Daoy (cell line): ENCODE measurements around the gene GRK6. TPM values are rescaled to one million over a fixed set of nuclear protein-coding genes. Genes with fewer than 3 reads are reported as not detected.
"Not testable (repeated sequence)": the region's sequence is repeated elsewhere in the genome, so short reads cannot be mapped to it uniquely, and the experiment has no call there.

ENCODE experiments used
- DNase-seq: peaks from one replicate; pipeline ENCODE4 v3.0.0-alpha.2; 2015; ENCODE audit warnings: low read depth
- total RNA-seq: library from RNA; depleted of rRNA; stranded (reverse); fragments of >200 nt; shearing (Covaris generic); gene quantifications from 2 replicates; pipeline ENCODE4 v1.2.3, GENCODE V29; 2014; rRNA removed

Gene GRK6
- total RNA-seq, 1 experiment from 2014 or later, result 67.3 TPM

DNA sequence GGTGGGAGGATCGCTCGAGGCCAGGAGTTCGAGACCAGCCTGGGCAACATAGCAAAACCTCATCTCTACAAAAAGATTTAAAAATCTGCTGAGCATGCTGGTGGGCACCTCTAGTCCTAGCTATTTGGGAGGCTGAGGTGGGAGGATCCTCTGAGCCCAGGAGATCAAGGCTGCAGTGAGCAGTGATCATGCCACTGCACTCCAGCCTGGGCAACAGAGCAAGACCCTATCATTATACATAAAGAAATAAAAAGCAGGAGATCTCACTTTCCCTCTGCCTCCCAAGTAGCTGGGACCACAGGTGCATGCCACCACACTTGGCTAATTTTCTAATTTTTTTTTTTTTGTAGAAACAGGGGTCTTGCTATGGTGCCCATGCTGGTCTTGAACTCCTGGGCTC lies 59.3 kb downstream of the GRK6 start:
- DNase-seq, result not testable (repeated sequence)

DNA sequence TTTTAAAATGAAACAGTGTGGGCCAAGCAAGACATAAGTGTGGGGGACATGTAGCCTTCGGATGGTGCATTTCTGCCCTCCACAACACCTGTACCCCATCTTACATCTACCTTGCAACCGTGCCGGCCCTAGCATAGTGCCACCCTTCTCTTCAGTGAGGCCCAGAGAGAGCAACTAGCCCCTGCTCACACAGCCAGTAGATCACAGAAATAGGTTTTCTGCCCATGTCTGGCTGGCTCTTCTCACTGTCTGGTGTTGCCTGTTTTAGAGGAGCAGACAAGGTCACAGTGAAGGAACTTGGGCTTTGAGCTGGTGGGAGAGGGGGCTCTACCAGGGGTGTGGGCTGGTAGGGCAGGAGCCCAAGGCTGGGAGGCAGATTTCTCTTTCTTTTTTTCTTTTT lies 59.8 kb downstream of the GRK6 start:
- no peak for DNase-seq

DNA sequence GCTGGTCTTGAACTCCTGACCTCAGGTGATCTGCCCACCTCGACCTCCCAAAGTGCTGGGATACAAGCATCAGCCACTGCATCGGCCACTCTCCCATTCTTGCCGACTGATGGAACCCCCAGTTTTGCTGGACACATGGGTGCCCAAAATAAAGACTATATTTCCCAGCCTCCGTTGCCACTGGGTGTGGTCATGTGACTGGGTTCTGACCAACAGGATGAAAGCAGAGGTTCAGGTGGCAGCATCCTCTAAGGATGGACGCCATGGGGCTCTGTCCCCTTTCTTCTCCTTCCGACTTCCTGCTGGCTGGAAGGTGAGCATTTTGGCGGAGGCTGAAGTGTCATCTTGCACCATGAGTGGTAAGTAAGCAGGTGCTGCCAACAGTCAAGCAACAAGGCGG lies 60.7 kb downstream of the GRK6 start:
- no peak for DNase-seq

DNA sequence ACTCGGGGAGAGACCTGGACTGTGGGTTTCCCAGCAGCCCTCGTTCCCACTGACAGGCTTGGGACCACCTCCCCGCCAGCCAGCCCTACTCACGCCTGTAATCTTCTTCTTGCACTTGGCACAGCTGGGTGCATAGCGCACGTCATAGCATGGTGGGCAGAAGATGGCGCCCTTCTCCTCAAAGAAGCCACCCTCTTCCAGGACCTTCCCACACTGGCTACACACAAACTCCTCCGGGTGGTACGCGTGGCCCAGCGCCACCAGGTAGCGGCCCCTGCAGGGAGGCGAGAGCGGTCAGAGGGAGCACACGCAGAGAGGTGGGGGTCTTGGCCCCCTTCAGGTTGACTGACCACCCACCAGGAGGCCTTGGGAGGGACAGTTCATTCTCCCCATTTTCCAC lies 61.5 kb downstream of the GRK6 start:
- DNase-seq, result no peak

DNA sequence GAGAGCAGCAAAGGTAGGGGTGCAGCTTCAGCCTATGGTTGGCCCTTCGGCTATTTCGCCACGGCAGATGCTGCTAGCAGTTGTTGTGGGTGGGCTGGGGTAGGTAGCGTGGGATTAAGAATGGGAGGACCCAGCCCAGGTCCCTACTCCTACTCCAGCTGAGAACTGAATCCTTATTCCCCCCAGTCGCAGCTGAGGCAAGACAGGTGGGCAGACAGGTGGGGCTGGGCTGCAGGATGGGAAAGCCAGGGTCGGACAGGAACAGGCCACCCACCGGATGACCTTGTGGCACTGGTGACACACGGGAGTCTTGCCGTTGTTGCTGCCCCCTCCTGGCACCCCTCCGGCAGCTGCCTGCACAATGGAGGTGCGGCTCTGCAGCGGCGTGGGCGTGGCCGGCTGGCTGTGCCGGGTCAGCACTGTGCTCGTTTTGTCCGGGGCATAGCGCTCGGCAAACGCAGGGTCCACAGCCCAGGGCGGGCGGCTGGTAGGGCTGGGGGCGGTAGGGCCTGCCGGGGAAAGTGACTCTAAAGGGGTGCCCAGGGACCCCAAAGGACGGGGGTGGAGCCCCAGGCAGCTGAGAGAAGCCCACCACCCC lies 62.7 kb downstream of the GRK6 start:
- DNase-seq, result no peak

DNA sequence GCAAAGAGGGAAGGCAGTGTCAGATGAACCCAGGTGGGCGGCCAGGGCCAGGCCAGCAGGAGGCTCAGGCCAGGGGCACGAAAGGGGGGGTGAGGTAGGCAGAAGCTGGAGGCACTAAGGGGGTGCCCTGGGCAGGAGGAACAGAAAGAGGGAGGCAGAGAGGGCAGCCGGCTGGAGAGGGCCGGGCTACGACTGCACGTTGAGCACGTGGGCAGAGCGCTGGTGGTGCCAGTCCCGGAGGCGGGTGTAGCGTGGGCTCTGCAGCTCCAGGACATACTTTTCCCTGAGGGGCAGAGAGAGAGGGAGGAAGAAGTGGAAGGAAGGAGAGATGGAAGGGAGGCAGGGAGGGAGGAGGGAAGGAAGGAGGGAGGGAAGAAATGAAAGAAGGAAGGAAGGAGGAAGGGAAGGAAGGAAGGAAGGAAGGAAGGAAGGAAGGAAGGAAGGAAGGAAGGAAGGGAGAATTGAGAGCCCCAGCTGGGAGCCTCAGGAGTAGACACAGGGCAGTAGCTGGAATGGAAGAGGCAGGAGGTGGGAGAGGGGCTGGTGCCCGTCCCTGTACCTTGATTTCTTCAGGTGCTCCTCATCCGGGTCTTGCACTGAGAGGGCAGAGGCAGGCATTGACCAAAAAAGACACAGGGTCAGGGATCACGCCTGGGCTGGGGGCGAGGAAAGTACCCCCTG lies 64.0 kb downstream of the GRK6 start:
- DNase-seq, result no peak

DNA sequence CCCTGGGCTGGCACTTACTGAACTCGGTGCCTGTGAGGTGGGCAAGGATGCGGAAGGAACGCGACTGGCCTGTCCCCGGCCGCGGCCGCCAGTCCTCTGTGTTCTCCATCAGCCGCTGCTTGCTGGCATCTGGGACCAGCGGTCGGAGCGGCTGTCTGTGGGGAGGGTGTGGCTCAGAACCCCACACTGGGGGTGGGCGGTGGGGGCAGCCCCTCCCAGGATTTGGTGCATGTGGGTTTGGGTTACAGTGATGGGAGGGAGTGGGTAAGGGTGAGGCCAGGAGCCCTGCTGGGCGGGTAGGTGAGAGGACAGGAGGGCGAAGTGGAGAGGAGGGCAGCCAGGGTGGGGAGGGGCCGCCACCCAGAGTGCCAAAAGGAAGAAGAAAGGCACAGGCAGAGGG lies 64.5 kb downstream of the GRK6 start:
- DNase-seq, result no peak

DNA sequence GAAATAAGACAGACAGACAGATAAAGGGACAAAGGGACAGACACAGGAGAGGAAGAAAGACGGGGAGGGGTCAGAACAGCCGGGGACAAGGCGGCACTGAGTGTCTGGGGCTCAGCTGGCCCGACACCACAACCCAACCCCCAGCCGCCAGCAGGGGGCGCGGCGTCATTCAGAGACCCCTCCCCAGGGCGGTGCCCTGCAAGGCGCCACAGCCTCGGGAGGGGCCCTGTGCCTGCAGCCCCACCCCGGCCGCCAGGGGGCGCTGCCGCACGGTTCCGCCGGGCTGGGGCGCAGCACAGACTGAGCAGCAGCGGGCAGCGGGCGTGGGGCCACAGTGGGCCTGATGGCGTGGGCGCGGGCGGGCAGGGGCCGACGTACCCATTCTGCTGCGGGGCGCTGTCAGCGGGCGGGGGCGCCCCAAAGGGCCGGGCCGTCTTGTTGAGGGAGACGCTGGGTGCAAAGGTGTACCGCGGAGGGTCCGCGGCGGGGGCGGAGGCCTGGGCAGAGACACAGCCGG lies 65.0 kb downstream of the GRK6 start:
- DNase-seq, result peak; percentile 64

DNA sequence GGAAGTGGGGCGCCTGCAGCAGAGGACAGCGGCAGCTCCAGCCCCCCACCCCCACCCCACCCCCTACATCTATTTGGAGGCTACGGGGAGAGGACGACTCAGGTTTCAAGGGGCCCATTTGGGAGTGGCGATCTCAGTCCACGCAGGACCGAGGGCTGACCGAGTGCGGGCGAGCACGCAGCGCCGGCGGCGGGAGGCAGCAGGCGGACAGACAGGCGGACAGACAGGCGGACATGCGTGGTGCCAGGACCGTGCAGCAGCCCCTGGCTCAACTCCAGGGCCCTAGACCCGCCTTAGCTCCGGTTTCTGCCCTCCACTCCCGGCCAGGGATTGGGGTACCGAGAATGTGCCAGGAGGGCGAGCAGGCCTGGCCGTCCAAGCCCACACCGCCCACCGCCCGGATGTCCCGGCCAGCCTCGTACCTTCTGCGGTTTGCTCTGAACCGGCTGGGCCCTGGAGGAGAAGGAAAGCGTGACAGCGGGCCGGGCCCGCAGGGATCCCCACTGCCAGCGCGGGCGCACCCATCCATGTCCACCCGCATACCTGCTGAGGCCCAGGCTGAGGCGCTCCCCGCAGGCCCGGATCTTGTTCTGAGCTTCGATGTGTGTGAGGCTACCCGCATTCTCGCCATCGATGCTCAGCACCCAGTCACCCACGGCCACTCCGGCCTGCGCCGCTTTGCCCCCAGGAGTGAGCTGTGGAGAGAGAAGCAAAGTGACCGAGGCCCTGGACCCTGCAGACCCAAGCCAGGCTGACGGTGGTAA lies 65.7 kb downstream of the GRK6 start:
- no peak for DNase-seq

Other genes starting within 250 kb of the GRK6 start
- gene RAB24, start 123.0 kb upstream of the GRK6 start, total RNA-seq, result 16.6 and 18.8 TPM in 2 replicates
- gene PRELID1, start 122.9 kb upstream of the GRK6 start, total RNA-seq, result 434 and 468 TPM in 2 replicates
- 16.7 and 23.4 TPM in 2 replicates for gene MXD3, start 114.8 kb upstream of the GRK6 start, total RNA-seq
- 269 and 285 TPM in 2 replicates for gene LMAN2, start 75.0 kb upstream of the GRK6 start, total RNA-seq
- gene RGS14, start 68.8 kb upstream of the GRK6 start, total RNA-seq, result 18.1 and 30.5 TPM in 2 replicates
- gene SLC34A1, start 42.2 kb upstream of the GRK6 start, total RNA-seq, result not detected in 2 replicates
- not detected in 2 replicates for gene PFN3, start 26.0 kb upstream of the GRK6 start, total RNA-seq
- gene F12, start 17.1 kb upstream of the GRK6 start, total RNA-seq, result 8.6 and 9.6 TPM in 2 replicates
- gene PRR7, start 20.1 kb downstream of the GRK6 start, total RNA-seq, result 15.7 and 21.4 TPM in 2 replicates
- 166 and 187 TPM in 2 replicates for gene DBN1, start 47.0 kb downstream of the GRK6 start, total RNA-seq
- gene PDLIM7, start 70.9 kb downstream of the GRK6 start, total RNA-seq, result 197 and 234 TPM in 2 replicates
- 3.7 and 3.9 TPM in 2 replicates for gene DOK3, start 83.2 kb downstream of the GRK6 start, total RNA-seq
- 68.7 and 91.5 TPM in 2 replicates for gene DDX41, start 90.3 kb downstream of the GRK6 start, total RNA-seq
- gene FAM193B, start 127.9 kb downstream of the GRK6 start, total RNA-seq, result 14.6 and 26.7 TPM in 2 replicates
- 94.7 and 105 TPM in 2 replicates for gene TMED9, start 165.5 kb downstream of the GRK6 start, total RNA-seq
- 35.1 and 51.0 TPM in 2 replicates for gene B4GALT7, start 173.5 kb downstream of the GRK6 start, total RNA-seq